Spleen (tissue), 11 donors: ENCODE data around the gene ITFG1. TPM values are rescaled to one million over a fixed set of nuclear protein-coding genes. Genes with fewer than 3 reads are reported as not detected.
"Not testable (repeated sequence)": the region's sequence is repeated elsewhere in the genome, so short reads cannot be mapped to it uniquely, and the experiment has no call there.

Experiments
- DNase-seq: peaks from one replicate; pipeline ENCODE4 v3.0.0-alpha.2; 2020
- H3K27ac ChIP-seq, 8 donors: fragments of 200-600 bp; sonication (generic) in 7 of 8; 1 replicate in 4 of 8; 2 replicates in 4 of 8; pipeline versions ENCODE4 v1.5.0 to v1.8.0; 2016 to 2021; ENCODE audit warnings: inconsistent platforms in 4 of 8, mild to moderate bottlenecking in 4 of 8, moderate library complexity in 1 of 8
- H3K27me3 ChIP-seq, 7 donors: fragments of 200-600 bp; sonication (generic) in 6 of 7; replicated peaks in 1 of 7; 1 replicate in 4 of 7; 2 replicates in 3 of 7; pipeline versions ENCODE4 v1.5.0 to v1.8.0; 2016 to 2021; ENCODE audit warnings: inconsistent platforms in 3 of 7, mild to moderate bottlenecking in 1 of 7
- H3K36me3 ChIP-seq, 6 donors: fragments of 200-600 bp; sonication (generic) in 5 of 6; 1 replicate in 4 of 6; 2 replicates in 2 of 6; pipeline versions ENCODE4 v1.5.0 to v1.8.0; 2016 to 2021; ENCODE audit warnings: inconsistent platforms in 2 of 6
- H3K4me1 ChIP-seq, 6 donors: fragments of 200-600 bp; sonication (generic) in 5 of 6; 1 replicate in 3 of 6; 2 replicates in 3 of 6; pipeline versions ENCODE4 v1.5.0 to v1.8.0; 2016 to 2021; ENCODE audit warnings: inconsistent platforms in 3 of 6
- H3K4me3 ChIP-seq, 8 donors: fragments of 200-600 bp; sonication (generic) in 7 of 8; 1 replicate in 4 of 8; 2 replicates in 4 of 8; pipeline versions ENCODE4 v1.5.0 to v1.8.0; 2016 to 2021; ENCODE audit warnings: inconsistent platforms in 4 of 8, mild to moderate bottlenecking in 4 of 8, moderate library complexity in 2 of 8
- H3K9me3 ChIP-seq, 8 donors: fragments of 200-600 bp; sonication (generic) in 7 of 8; 1 replicate in 4 of 8; 2 replicates in 4 of 8; pipeline versions ENCODE4 v1.5.0 to v1.8.0; 2016 to 2021; ENCODE audit warnings: inconsistent platforms in 4 of 8
- POLR2A ChIP-seq, 3 donors: fragments of 450-650 bp; IDR thresholded peaks; one replicate each; pipeline ENCODE4 v1.5.1; 2017; ENCODE audit warnings: antibody characterized with exemption in 3 of 3, mild to moderate bottlenecking in 1 of 3
- POLR2AphosphoS5 ChIP-seq, 3 donors: sonication (generic); formaldehyde crosslinking; IDR thresholded peaks; one replicate each; pipeline ENCODE4 v1.5.1; 2017; ENCODE audit warnings: antibody characterized with exemption in 3 of 3
- WGBS, 5 donors: extraction: QIAGEN DNeasy Blood & Tissue Kit in 3 of 5; methylation state at CpG; one replicate each; pipeline versions ENCODE4 v1.1.5 to v1.1.7; 2013 to 2018; 5-methylcytosine and 5-hydroxymethylcytosine counted together
- intact Hi-C: fragments of 100-400 bp; cut with DNase I; formaldehyde crosslinking; loops from one replicate; pipeline ENCODE4 v1.15.0; 2023; ENCODE audit warnings: low total_unique reads
- polyA plus RNA-seq, 3 donors: library from polyadenylated mRNA; stranded (reverse); fragments of 200-250 nt; gene quantifications; one replicate each; pipeline ENCODE4 v1.2.1, GENCODE V29; 2013
- total RNA-seq, 7 donors: library from RNA; depleted of rRNA in 3 of 7; stranded (reverse); fragments of >200 nt in 3 of 7; fragmentation: NEBNext Ultra II Directional in 4 of 7; extraction: Animal tissue kit (Norgen Biotek cat#: 25700) in 4 of 7; gene quantifications; one replicate each; pipeline versions ENCODE4 v1.1.0 to v1.2.1, GENCODE V29; 2016 to 2021
- TF ChIP-seq, protein P1 (sequence below), 11 experiments: fragments of 200-600 bp in 7 of 11; fragments of 450-650 bp in 4 of 11; sonication (generic) in 4 of 11; IDR thresholded peaks in 8 of 11; conservative IDR thresholded peaks in 3 of 11; 1 replicate in 7 of 11; 2 replicates in 4 of 11; pipeline versions ENCODE4 v1.4.0 to v1.8.0; 2016 to 2021; ENCODE audit warnings: antibody characterized with exemption in 11 of 11, inconsistent platforms in 4 of 11, mild to moderate bottlenecking in 1 of 11
- donor health status: healthy with polysubstance abuse.
- donor health status: DM: no; HTN: no; CAD: no; lungs with moderate emphysema.
- donor health status: DM: no; HTN: no; CAD: no.
- donor health status: Bipolar disorder and iron deficiency.
- donor health status: healthy.
- donor health status: DM: no; HTN: no; CAD: no.
- donor health status: DM: yes; HTN: yes; CAD: no.

Gene ITFG1
- total and polyA plus RNA-seq, 10 donors: 9.0 to 62.3 (median 47.6) TPM

DNA sequence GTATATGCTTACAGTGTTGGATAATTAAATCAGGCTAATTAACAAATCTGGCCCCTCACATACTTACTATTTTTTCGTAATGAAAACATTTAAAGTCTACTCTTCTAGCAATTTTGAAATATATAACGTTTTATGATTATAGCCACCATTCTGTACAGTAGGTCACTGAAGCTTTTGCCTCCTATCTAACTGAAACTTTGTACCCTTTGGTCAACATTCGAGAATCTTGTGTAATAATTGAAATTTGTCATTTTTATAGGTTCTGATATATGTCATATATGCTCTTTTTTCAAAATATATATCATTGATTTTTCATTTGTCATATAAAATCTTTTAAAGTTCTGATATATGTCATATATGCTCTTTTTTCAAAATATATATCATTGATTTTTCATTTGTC lies 12.9 kb upstream of the ITFG1 start:
- intact Hi-C loops: no loop called here
- Histone ChIP-seq H3K27me3 (no peaks in the 10 kb centered on the region), H3K4me3 (no peak overlapping the region), H3K36me3 (peaks cover 0 to 6% (median 0%) of the 10 kb centered on the region in 6 donors), H3K9me3 (no peaks in the 10 kb centered on the region), H3K4me1 (peaks cover 0 to 36% (median 13%) of the 10 kb centered on the region in 6 donors), H3K27ac (no peak overlapping the region)
- TF ChIP-seq POLR2AphosphoS5 (IDR thresholded peaks at IDR 0.05) (no peak), POLR2A (IDR thresholded peaks at IDR 0.05) (no peak)
- TF ChIP-seq, protein P1, sequence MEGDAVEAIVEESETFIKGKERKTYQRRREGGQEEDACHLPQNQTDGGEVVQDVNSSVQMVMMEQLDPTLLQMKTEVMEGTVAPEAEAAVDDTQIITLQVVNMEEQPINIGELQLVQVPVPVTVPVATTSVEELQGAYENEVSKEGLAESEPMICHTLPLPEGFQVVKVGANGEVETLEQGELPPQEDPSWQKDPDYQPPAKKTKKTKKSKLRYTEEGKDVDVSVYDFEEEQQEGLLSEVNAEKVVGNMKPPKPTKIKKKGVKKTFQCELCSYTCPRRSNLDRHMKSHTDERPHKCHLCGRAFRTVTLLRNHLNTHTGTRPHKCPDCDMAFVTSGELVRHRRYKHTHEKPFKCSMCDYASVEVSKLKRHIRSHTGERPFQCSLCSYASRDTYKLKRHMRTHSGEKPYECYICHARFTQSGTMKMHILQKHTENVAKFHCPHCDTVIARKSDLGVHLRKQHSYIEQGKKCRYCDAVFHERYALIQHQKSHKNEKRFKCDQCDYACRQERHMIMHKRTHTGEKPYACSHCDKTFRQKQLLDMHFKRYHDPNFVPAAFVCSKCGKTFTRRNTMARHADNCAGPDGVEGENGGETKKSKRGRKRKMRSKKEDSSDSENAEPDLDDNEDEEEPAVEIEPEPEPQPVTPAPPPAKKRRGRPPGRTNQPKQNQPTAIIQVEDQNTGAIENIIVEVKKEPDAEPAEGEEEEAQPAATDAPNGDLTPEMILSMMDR (IDR thresholded peaks at IDR 0.05 in 8 of 11, conservative IDR thresholded peaks at IDR 0.05 in 3 of 11): no peak
- whole genome bisulfite sequencing, 5 donors: 91 to 94% (median 92%) methylated on average over 3 of the region's 3 CpGs
- DNase-seq: no peak

DNA sequence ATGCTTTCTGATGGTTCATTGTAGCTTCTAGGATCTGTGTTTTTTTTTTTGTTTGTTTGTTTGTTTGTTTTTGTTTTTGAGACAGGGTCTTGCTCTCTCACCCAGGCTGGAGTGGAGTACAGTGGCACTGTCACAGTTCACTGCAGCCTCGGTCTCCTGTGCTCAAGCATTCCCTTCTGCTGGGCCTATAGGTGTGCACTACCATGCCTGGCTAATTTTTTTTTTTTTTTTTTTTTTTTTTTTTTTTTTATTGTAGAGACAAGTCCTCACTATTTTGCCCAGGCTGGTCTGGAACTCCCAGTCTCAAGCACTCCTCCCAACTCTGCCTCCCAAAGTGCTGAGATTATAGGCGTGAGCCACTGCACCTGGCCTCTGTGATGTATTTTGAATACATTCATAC lies 12.1 kb upstream of the ITFG1 start:
- H3K9me3 ChIP-seq, DNase-seq, H3K27ac ChIP-seq, H3K27me3 ChIP-seq, intact Hi-C loops, H3K4me3 ChIP-seq: not testable (repeated sequence)
- WGBS, 5 donors: 86 to 93% (median 90%) methylated on average over 2 of the region's 2 CpGs
- Histone ChIP-seq H3K36me3 (peaks cover 0 to 13% (median 0%) of the 10 kb centered on the region in 6 donors), H3K4me1 (peaks cover 0 to 42% (median 17%) of the 10 kb centered on the region in 6 donors)

DNA sequence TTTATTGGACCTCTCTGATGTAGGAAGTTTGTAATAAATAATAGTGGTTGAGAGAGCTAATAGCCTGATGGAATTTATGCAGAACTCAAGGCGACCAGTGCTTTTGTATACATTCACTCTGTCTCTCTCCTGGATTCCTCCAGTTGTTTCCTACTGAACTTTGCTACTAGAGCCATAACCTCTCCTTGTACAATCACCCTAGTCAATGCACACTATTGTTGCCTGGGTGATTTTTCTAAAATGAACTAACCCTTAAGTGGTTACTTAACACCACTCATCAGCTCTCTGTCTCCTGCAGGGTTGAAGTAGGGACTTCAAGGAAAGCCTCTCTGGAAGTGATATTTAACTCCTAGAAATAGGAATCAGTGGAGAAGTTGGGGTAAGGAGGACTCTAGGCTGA lies 9.9 kb upstream of the ITFG1 start:
- Histone ChIP-seq H3K4me1 (peaks cover 0 to 50% (median 18%) of the 10 kb centered on the region in 6 donors), H3K27ac (no peak overlapping the region), H3K9me3 (no peaks in the 10 kb centered on the region), H3K27me3 (no peaks in the 10 kb centered on the region), H3K4me3 (no peak overlapping the region), H3K36me3 (peaks cover 0 to 13% (median 0%) of the 10 kb centered on the region in 6 donors)
- WGBS, 5 donors: 90 to 100% (median 98%) methylated on average over 1 of the region's 1 CpG
- intact Hi-C loops: no loop called here
- TF ChIP-seq POLR2A (IDR thresholded peaks at IDR 0.05): no peak
- TF ChIP-seq POLR2AphosphoS5 (IDR thresholded peaks at IDR 0.05): no peak
- TF ChIP-seq, protein P1 (IDR thresholded peaks at IDR 0.05 in 8 of 11, conservative IDR thresholded peaks at IDR 0.05 in 3 of 11): no peak
- DNase-seq: no peak

- H3K36me3 ChIP-seq: peaks cover 0 to 13% (median 0%) of the 10 kb centered on the region in 6 donors
- WGBS, 5 donors: 96 to 99% (median 97%) methylated on average over 7 of the region's 7 CpGs
- no peak overlapping the region for H3K4me3 ChIP-seq
- intact Hi-C loops: no loop called here
- no peak for TF ChIP-seq POLR2AphosphoS5 (IDR thresholded peaks at IDR 0.05)
- no peak for TF ChIP-seq POLR2A (IDR thresholded peaks at IDR 0.05)
- TF ChIP-seq, protein P1 (IDR thresholded peaks at IDR 0.05 in 8 of 11, conservative IDR thresholded peaks at IDR 0.05 in 3 of 11): no peak
- H3K27ac ChIP-seq: no peak overlapping the region
- H3K9me3 ChIP-seq: no peaks in the 10 kb centered on the region
- H3K27me3 ChIP-seq: no peaks in the 10 kb centered on the region
- peaks cover 0 to 50% (median 21%) of the 10 kb centered on the region in 6 donors for H3K4me1 ChIP-seq
- no peak for DNase-seq
Measured at GRCh38 chr16:47470211-47470610, 9.3 kb upstream of the ITFG1 start.

- no peak overlapping the region for H3K27ac ChIP-seq
- H3K27me3 ChIP-seq: no peaks in the 10 kb centered on the region
- TF ChIP-seq POLR2A (IDR thresholded peaks at IDR 0.05): no peak
- TF ChIP-seq, protein P1 (IDR thresholded peaks at IDR 0.05 in 8 of 11, conservative IDR thresholded peaks at IDR 0.05 in 3 of 11): no peak
- no peak for TF ChIP-seq POLR2AphosphoS5 (IDR thresholded peaks at IDR 0.05)
- no peaks in the 10 kb centered on the region for H3K9me3 ChIP-seq
- intact Hi-C loops: loop anchor here (10.0 kb wide), 1 partner anchor 494 kb away; the partner anchor contains the start of gene DNAJA2
- peaks cover 0 to 23% (median 0%) of the 10 kb centered on the region in 6 donors for H3K36me3 ChIP-seq
- H3K4me1 ChIP-seq: peaks cover 8 to 52% (median 28%) of the 10 kb centered on the region in 6 donors
- WGBS, 5 donors: 86 to 100% (median 98%) methylated on average over 1 of the region's 1 CpG
- DNase-seq: no peak
- no peak overlapping the region for H3K4me3 ChIP-seq
Measured at GRCh38 chr16:47469227-47469626, 8.4 kb upstream of the ITFG1 start.

DNA sequence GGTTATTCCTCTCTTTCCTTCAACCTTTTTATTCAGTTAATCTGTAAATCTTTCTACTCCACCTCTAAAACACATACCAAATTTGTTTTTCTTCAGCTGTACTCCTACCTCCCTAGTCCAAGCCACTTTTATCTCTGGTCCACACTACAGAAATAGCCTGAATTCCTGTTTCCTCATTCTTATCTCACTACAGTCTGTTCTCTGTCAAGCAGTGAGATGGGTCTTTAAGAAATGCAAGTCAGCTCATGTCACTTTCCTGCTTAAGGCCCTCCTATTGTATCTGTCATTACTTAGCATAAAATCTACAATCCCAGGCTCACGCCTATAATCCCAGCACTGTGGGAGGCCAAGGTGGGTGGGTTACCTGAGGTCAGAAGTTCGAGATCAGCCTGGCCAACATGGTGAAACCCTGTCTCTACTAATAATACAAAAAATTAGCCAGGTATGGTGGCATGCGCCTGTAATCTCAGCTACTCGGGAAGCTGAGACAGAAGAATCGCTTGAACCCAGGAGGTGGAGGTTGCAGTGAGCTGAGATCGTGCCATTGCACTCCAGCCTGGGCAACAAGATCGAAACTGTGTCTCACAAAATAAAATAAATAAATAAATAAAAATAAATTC lies 7.3 kb upstream of the ITFG1 start:
- intact Hi-C loops: loop anchor here (10.0 kb wide), 1 partner anchor 493 kb away; the partner anchor contains the start of gene DNAJA2
- peaks cover 13 to 61% (median 38%) of the 10 kb centered on the region in 6 donors for H3K4me1 ChIP-seq
- 86 to 95% (median 93%) methylated on average over 7 of the region's 7 CpGs for WGBS, 5 donors
- DNase-seq, H3K4me3 ChIP-seq, H3K27ac ChIP-seq, H3K27me3 ChIP-seq, H3K9me3 ChIP-seq: not testable (repeated sequence)
- peaks cover 0 to 25% (median 0%) of the 10 kb centered on the region in 6 donors for H3K36me3 ChIP-seq
